H9 (cell line): ENCODE measurements around the gene HVCN1. TPM values are rescaled to one million over a fixed set of nuclear protein-coding genes. Genes with fewer than 3 reads are reported as not detected.

Experiments
- DNase-seq: peaks from one replicate; pipeline ENCODE4 v3.0.0-alpha.2; 2017
- H2AFZ ChIP-seq: one replicate; pipeline ENCODE4 v1.6.1; 2013; ENCODE audit warnings: mild to moderate bottlenecking, low read length, control low read depth, moderate library complexity
- H2AK5ac ChIP-seq: 2 replicates; pipeline ENCODE4 v1.6.1; 2013; ENCODE audit warnings: low read length, control low read depth, mixed read lengths; ENCODE audit not compliant: insufficient read length
- H2BK120ac ChIP-seq: one replicate; pipeline ENCODE4 v1.6.1; 2013; ENCODE audit warnings: low read depth, mild to moderate bottlenecking, low read length, control low read depth, inconsistent platforms; ENCODE audit not compliant: poor library complexity, severe bottlenecking
- H2BK12ac ChIP-seq: 2 replicates; pipeline ENCODE4 v1.6.1; 2013; ENCODE audit warnings: low read length, control low read depth, mixed read lengths, low read depth; ENCODE audit not compliant: insufficient read length
- H2BK15ac ChIP-seq: 2 replicates; pipeline ENCODE4 v1.6.1; 2013; ENCODE audit warnings: low read depth, low read length, control low read depth
- H2BK20ac ChIP-seq: one replicate; pipeline ENCODE4 v1.6.1; 2013; ENCODE audit warnings: low read depth, mild to moderate bottlenecking, low read length, control low read depth, inconsistent platforms; ENCODE audit not compliant: poor library complexity, severe bottlenecking
- H2BK5ac ChIP-seq: 2 replicates; pipeline ENCODE4 v1.6.1; 2013; ENCODE audit warnings: low read length, control low read depth, mixed read lengths; ENCODE audit not compliant: insufficient read length
- H3K14ac ChIP-seq: 2 replicates; pipeline ENCODE4 v1.6.1; 2013; ENCODE audit warnings: low read length, control low read depth; ENCODE audit not compliant: insufficient read depth
- H3K18ac ChIP-seq: 2 replicates; pipeline ENCODE4 v1.6.1; 2013; ENCODE audit warnings: low read depth, mild to moderate bottlenecking, mixed read lengths, low read length, control low read depth; ENCODE audit not compliant: insufficient read length
- H3K23ac ChIP-seq: 2 replicates; pipeline ENCODE4 v1.6.1; 2013; ENCODE audit warnings: low read length, control low read depth, mixed read lengths, low read depth; ENCODE audit not compliant: insufficient read length
- H3K23me2 ChIP-seq: 2 replicates; pipeline ENCODE4 v1.6.1; 2013; ENCODE audit warnings: low read depth, mild to moderate bottlenecking, mixed read lengths, low read length, control low read depth; ENCODE audit not compliant: insufficient read length, poor library complexity, severe bottlenecking
- H3K27ac ChIP-seq: 2 replicates; pipeline ENCODE4 v1.5.1; 2013; ENCODE audit warnings: low read length, control low read depth, mixed read lengths, low read depth; ENCODE audit not compliant: insufficient read length
- H3K27me3 ChIP-seq: 2 replicates; pipeline ENCODE4 v1.6.1; 2013; ENCODE audit warnings: low read length, control low read depth, inconsistent platforms; ENCODE audit not compliant: insufficient read depth
- H3K4ac ChIP-seq: 2 replicates; pipeline ENCODE4 v1.6.1; 2013; ENCODE audit warnings: low read depth, mild to moderate bottlenecking, control low read depth, inconsistent platforms, low read length, moderate library complexity
- H3K4me1 ChIP-seq: 2 replicates; pipeline ENCODE4 v1.6.1; 2013; ENCODE audit warnings: low read length, control low read depth, inconsistent platforms; ENCODE audit not compliant: insufficient read depth
- H3K4me2 ChIP-seq: 2 replicates; pipeline ENCODE4 v1.6.1; 2013; ENCODE audit warnings: low read length, control low read depth, mixed read lengths; ENCODE audit not compliant: insufficient read length, insufficient read depth
- H3K56ac ChIP-seq: 2 replicates; pipeline ENCODE4 v1.6.1; 2013; ENCODE audit warnings: low read depth, mild to moderate bottlenecking, mixed read lengths, low read length, control low read depth; ENCODE audit not compliant: insufficient read length
- H3K79me1 ChIP-seq: 2 replicates; pipeline ENCODE4 v1.6.1; 2013; ENCODE audit warnings: low read depth, mild to moderate bottlenecking, moderate library complexity, low read length, control low read depth, inconsistent platforms; ENCODE audit not compliant: insufficient read depth, poor library complexity, severe bottlenecking
- H3K79me2 ChIP-seq: 2 replicates; pipeline ENCODE4 v1.6.1; 2013; ENCODE audit warnings: low read length, control low read depth, inconsistent platforms; ENCODE audit not compliant: insufficient read depth
- H3K9ac ChIP-seq: 2 replicates; pipeline ENCODE4 v1.6.1; 2013; ENCODE audit warnings: low read length, control low read depth, mixed read lengths; ENCODE audit not compliant: insufficient read length; ENCODE audit errors: extremely low read depth
- H3K9me3 ChIP-seq: one replicate; pipeline ENCODE4 v1.6.1; 2013; ENCODE audit warnings: low read depth, low read length, inconsistent platforms; ENCODE audit not compliant: control insufficient read depth
- H3T11ph ChIP-seq: one replicate; pipeline ENCODE4 v1.6.1; 2013; ENCODE audit warnings: mild to moderate bottlenecking, low read length, control low read depth, inconsistent platforms
- H4K20me1 ChIP-seq: one replicate; pipeline ENCODE4 v1.6.1; 2013; ENCODE audit not compliant: control insufficient read depth, insufficient read length, insufficient read depth
- H4K5ac ChIP-seq: 2 replicates; pipeline ENCODE4 v1.6.1; 2013; ENCODE audit warnings: low read depth, mild to moderate bottlenecking, mixed read lengths, low read length, control low read depth; ENCODE audit not compliant: insufficient read length
- H4K8ac ChIP-seq: replicated peaks from 2 replicates; pipeline ENCODE4 v1.6.1; 2013; ENCODE audit warnings: low read length, control low read depth, mixed read lengths, low read depth; ENCODE audit not compliant: insufficient read length
- H4K91ac ChIP-seq: 2 replicates; pipeline ENCODE4 v1.6.1; 2013; ENCODE audit warnings: low read depth, mild to moderate bottlenecking, moderate library complexity, mixed read lengths, low read length, control low read depth; ENCODE audit not compliant: insufficient read length
- H3K27ac Mint-ChIP-seq, 3 experiments: 2 replicates in 2 of 3; 3 replicates in 1 of 3; pipeline ENCODE4 v1.8.0; 2020 to 2021; ENCODE audit warnings: mixed read lengths in 3 of 3, mild to moderate bottlenecking in 1 of 3, moderate library complexity in 1 of 3
- H3K27me3 Mint-ChIP-seq: 2 replicates; pipeline ENCODE4 v1.8.0; 2021; ENCODE audit warnings: low read depth, mild to moderate bottlenecking, moderate library complexity, mixed read lengths
- H3K36me3 Mint-ChIP-seq, 3 experiments: 2 replicates in 2 of 3; 3 replicates in 1 of 3; pipeline ENCODE4 v1.8.0; 2020 to 2021; ENCODE audit warnings: low read depth in 3 of 3, mixed read lengths in 3 of 3; ENCODE audit not compliant: insufficient read depth in 1 of 3
- H3K4me1 Mint-ChIP-seq, 2 experiments: 2 replicates each; pipeline ENCODE4 v1.8.0; 2020; ENCODE audit warnings: mixed read lengths in 2 of 2
- H3K4me3 Mint-ChIP-seq, 2 experiments: 2 replicates in 1 of 2; 3 replicates in 1 of 2; pipeline ENCODE4 v1.8.0; 2020 to 2021; ENCODE audit warnings: mild to moderate bottlenecking in 2 of 2, mixed read lengths in 2 of 2, moderate library complexity in 1 of 2
- H3K9me3 Mint-ChIP-seq, 2 experiments: 2 replicates in 1 of 2; 3 replicates in 1 of 2; pipeline ENCODE4 v1.8.0; 2020; ENCODE audit warnings: mild to moderate bottlenecking in 2 of 2, mixed read lengths in 2 of 2, moderate library complexity in 1 of 2
- CTCF ChIP-seq: fragments of 200-600 bp; sonication (generic); conservative IDR thresholded peaks from 3 replicates; pipeline ENCODE4 v1.8.0; 2021; ENCODE audit warnings: antibody characterized with exemption, mild to moderate bottlenecking
- WGBS: extraction: QIAGEN DNeasy Blood & Tissue Kit; methylation state at CpG from one replicate; pipeline ENCODE4 v1.1.7; 2013; ENCODE audit warnings: missing lambda C conversion rate, low lambda C conversion rate, mixed read lengths; ENCODE audit not compliant: insufficient read length; ENCODE audit errors: extremely low coverage; 5-methylcytosine and 5-hydroxymethylcytosine counted together
- total RNA-seq: library from RNA; stranded (reverse); gene quantifications from 2 replicates; pipeline ENCODE4 v1.2.1, GENCODE V29; 2021

The HVCN1 gene
- total RNA-seq, 1 experiment from 2014 or later: 5.2 TPM

GRCh38 chr12:110704231-110704630, 15.3 kb upstream of the HVCN1 start:
- Histone ChIP-seq H4K5ac (no peak overlapping the region), H3K27ac (no peak overlapping the region), H2BK120ac (no peak overlapping the region), H3K79me2 (no peaks in the 10 kb centered on the region), H3K4ac (no peak overlapping the region), H3K4me2 (no peak overlapping the region), H3K14ac (no peak overlapping the region), H4K91ac (no peak overlapping the region), H4K20me1 (no peaks in the 10 kb centered on the region), H3K23me2 (no peaks in the 10 kb centered on the region), H4K8ac (no peak overlapping the region), H3K23ac (no peak overlapping the region), H3K27me3 (no peaks in the 10 kb centered on the region), H2BK5ac (no peak overlapping the region), H2BK15ac (no peak overlapping the region), H3K56ac (no peak overlapping the region), H2BK20ac (no peak overlapping the region), H3K18ac (no peak overlapping the region), H3K79me1 (no peaks in the 10 kb centered on the region), H3K4me1 (no peaks in the 10 kb centered on the region), H3K9me3 (no peaks in the 10 kb centered on the region), H3T11ph (no peak overlapping the region), H2AK5ac (no peak overlapping the region), H3K9ac (no peak overlapping the region), H2AFZ (no peak overlapping the region), H2BK12ac (no peak overlapping the region)
- Mint-ChIP-seq H3K27me3 (peaks cover 4% of the 10 kb centered on the region), H3K36me3 (no peaks in the 10 kb centered on the region; a peak in 1 of 7 replicates), H3K4me1 (0 out of 4 replicates have a peak, but pooled peaks cover 0 to 4% of the 10 kb centered on the region in 2 experiments), H3K9me3 (peaks cover 0 to 3% of the 10 kb centered on the region in 2 experiments; a peak in 1 of 5 replicates), H3K4me3 (no peak overlapping the region), H3K27ac (no peak overlapping the region)
- TF ChIP-seq CTCF: no peak
- DNase-seq: no peak
- no CpG with 5 or more reads among the region's 5 CpGs for WGBS
